K562 (cell line): Measurements from ENCODE around the gene MYADML2. TPM values are rescaled to one million over a fixed set of nuclear protein-coding genes. Genes with fewer than 3 reads are reported as not detected.

Source experiments
- CTCF ChIP-seq, 3 experiments: IDR thresholded peaks in 2 of 3; conservative IDR thresholded peaks in 1 of 3; 2 replicates each; pipeline ENCODE4 v1.5.1; 2011 to 2012; ENCODE audit warnings: low read length in 3 of 3, mild to moderate bottlenecking in 3 of 3, control low read depth in 2 of 3, improper control_type of control experiment in 1 of 3, inconsistent platforms in 1 of 3, low read depth in 1 of 3, mixed read lengths in 1 of 3, moderate library complexity in 1 of 3; ENCODE audit not compliant: insufficient read depth in 2 of 3
- ESRRA ChIP-seq: fragments of 450-650 bp; IDR thresholded peaks from 2 replicates; pipeline ENCODE4 v1.6.1; 2014; ENCODE audit warnings: low read depth, mild to moderate bottlenecking, moderate library complexity, borderline replicate concordance
- FOS ChIP-seq: IDR thresholded peaks from 3 replicates; pipeline ENCODE4 v1.6.1; 2011; ENCODE audit not compliant: insufficient read length; ENCODE audit errors: extremely low read depth
- FOXJ3 ChIP-seq: sonication (generic); formaldehyde crosslinking; IDR thresholded peaks from 2 replicates; pipeline ENCODE4 v1.4.0; 2020; ENCODE audit warnings: mild to moderate bottlenecking, missing genetic modification reagents
- FOXP1 ChIP-seq: sonication (generic); formaldehyde crosslinking; IDR thresholded peaks from 2 replicates; pipeline ENCODE4 v1.8.0; 2022; ENCODE audit warnings: mild to moderate bottlenecking, missing genetic modification reagents
- GTF2A2 ChIP-seq: IDR thresholded peaks from 2 replicates; pipeline ENCODE4 v1.6.1; 2016; ENCODE audit warnings: mild to moderate bottlenecking, missing genetic modification characterization, missing compliant biosample characterization
- MBD1 ChIP-seq: fragments of 250-450 bp; sonication (Bioruptor Pico); IDR thresholded peaks from 2 replicates; pipeline ENCODE4 v1.8.0; 2022; ENCODE audit warnings: inconsistent platforms
- NEUROD1 ChIP-seq: fragments of 150-350 bp; IDR thresholded peaks from 2 replicates; pipeline ENCODE4 v1.6.1; 2014; ENCODE audit warnings: borderline replicate concordance, low read length, low read depth; ENCODE audit not compliant: partially characterized antibody
- RBM17 ChIP-seq: fragments of 200-400 bp; formaldehyde crosslinking; IDR thresholded peaks from 2 replicates; pipeline ENCODE4 v1.6.1; 2017; ENCODE audit warnings: low read depth, mild to moderate bottlenecking, low read length, borderline replicate concordance
- SAFB ChIP-seq: fragments of 200-400 bp; formaldehyde crosslinking; IDR thresholded peaks from 2 replicates; pipeline ENCODE4 v1.6.1; 2017; ENCODE audit warnings: low read depth, low read length, borderline replicate concordance
- SIRT6 ChIP-seq: IDR thresholded peaks from one replicate; pipeline ENCODE4 v1.6.1; 2012; ENCODE audit warnings: low read depth, mild to moderate bottlenecking, control low read depth, inconsistent platforms, low read length, moderate library complexity
- SMARCC2 ChIP-seq: fragments of 450-650 bp; IDR thresholded peaks from 2 replicates; pipeline ENCODE4 v1.6.1; 2017; ENCODE audit warnings: antibody characterized with exemption, moderate library complexity, mild to moderate bottlenecking, low read depth
- SNAPC5 ChIP-seq: fragments of 250-450 bp; sonication (Bioruptor Pico); IDR thresholded peaks from 2 replicates; pipeline ENCODE4 v1.8.0; 2021; ENCODE audit warnings: moderate library complexity, mild to moderate bottlenecking, inconsistent platforms
- SREBF1 ChIP-seq: fragments of 150-350 bp; IDR thresholded peaks from 2 replicates; pipeline ENCODE4 v1.6.1; 2014; ENCODE audit warnings: antibody characterized with exemption, low read depth, low read length, borderline replicate concordance
- SRSF9 ChIP-seq: fragments of 200-400 bp; formaldehyde crosslinking; IDR thresholded peaks from 2 replicates; pipeline ENCODE4 v1.6.1; 2017; ENCODE audit warnings: low read depth, low read length, borderline replicate concordance
- TARDBP ChIP-seq: fragments of 450-650 bp; IDR thresholded peaks from 2 replicates; pipeline ENCODE4 v1.6.1; 2016
- TCFL5 ChIP-seq: fragments of 250-450 bp; sonication (Bioruptor Pico); conservative IDR thresholded peaks from 2 replicates; pipeline ENCODE4 v1.6.1; 2021; ENCODE audit warnings: mild to moderate bottlenecking, moderate library complexity, matching md5 sums
- TRIM24 ChIP-seq, 2 experiments: fragments of 450-650 bp; IDR thresholded peaks; 2 replicates each; pipeline ENCODE4 v1.6.1; 2016
- ZKSCAN1 ChIP-seq: fragments of 150-350 bp; IDR thresholded peaks from 2 replicates; pipeline ENCODE4 v1.6.1; 2016; ENCODE audit warnings: low read depth, low read length
- ZNF174 ChIP-seq: fragments of 250-450 bp; sonication (Bioruptor Pico); IDR thresholded peaks from 2 replicates; pipeline ENCODE4 v1.4.0; 2020; ENCODE audit warnings: mild to moderate bottlenecking
- ZNF589 ChIP-seq: fragments of 200-800 bp; sonication (Bioruptor generic); IDR thresholded peaks from 2 replicates; pipeline ENCODE4 v1.6.1; 2016; ENCODE audit warnings: low read depth, missing genetic modification characterization, missing compliant biosample characterization
- ZNF668 ChIP-seq: fragments of 250-450 bp; sonication (Bioruptor Pico); IDR thresholded peaks from 2 replicates; pipeline ENCODE4 v1.8.0; 2022; ENCODE audit warnings: mild to moderate bottlenecking, inconsistent platforms
- ZNF695 ChIP-seq: fragments of 450-650 bp; formaldehyde crosslinking; IDR thresholded peaks from 2 replicates; pipeline ENCODE4 v1.4.0; 2020; ENCODE audit warnings: mild to moderate bottlenecking, moderate library complexity
- ZNF778 ChIP-seq: fragments of 450-650 bp; formaldehyde crosslinking; IDR thresholded peaks from 2 replicates; pipeline ENCODE4 v1.4.0; 2020; ENCODE audit warnings: mild to moderate bottlenecking, moderate library complexity
- polyA plus RNA-seq, 8 experiments: library from polyadenylated mRNA; depleted of rRNA in 4 of 8; stranded (reverse) in 5 of 8; unstranded in 3 of 8; fragments of >200 nt; fragmentation: Nextera tagmentation in 2 of 8; fragmentation: Illumina TruSeq in 1 of 8; extraction: Ambion mirVana in 2 of 8; extraction: Trizol in 1 of 8; gene quantifications; 2 replicates each; pipeline versions ENCODE4 v1.2.1 to v1.2.3, GENCODE V29; 2011 to 2014; ENCODE audit warnings: inconsistent platforms in 1 of 8, missing spikeins in 1 of 8
- total RNA-seq, 7 experiments: library from RNA; depleted of rRNA in 6 of 7; stranded (reverse); fragments of >200 nt in 6 of 7; fragmentation: Illumina TruSeq in 2 of 7; extraction: Trizol in 2 of 7; gene quantifications; 2 replicates each; pipeline versions ENCODE4 v1.2.1 to v1.2.3, GENCODE V29; 2011 to 2021; ENCODE audit warnings: low replicate concordance in 1 of 7
- TF ChIP-seq, protein P1 (sequence below): fragments of 450-650 bp; formaldehyde crosslinking; conservative IDR thresholded peaks from 2 replicates; pipeline ENCODE4 v1.4.0; 2022; ENCODE audit warnings: mild to moderate bottlenecking, missing genetic modification characterization

MYADML2 gene
- total and polyA plus RNA-seq, 9 of the 15 experiments (the other 6 are each of a cell fraction or from before 2014, with no cell fraction given), result not detected

DNA sequence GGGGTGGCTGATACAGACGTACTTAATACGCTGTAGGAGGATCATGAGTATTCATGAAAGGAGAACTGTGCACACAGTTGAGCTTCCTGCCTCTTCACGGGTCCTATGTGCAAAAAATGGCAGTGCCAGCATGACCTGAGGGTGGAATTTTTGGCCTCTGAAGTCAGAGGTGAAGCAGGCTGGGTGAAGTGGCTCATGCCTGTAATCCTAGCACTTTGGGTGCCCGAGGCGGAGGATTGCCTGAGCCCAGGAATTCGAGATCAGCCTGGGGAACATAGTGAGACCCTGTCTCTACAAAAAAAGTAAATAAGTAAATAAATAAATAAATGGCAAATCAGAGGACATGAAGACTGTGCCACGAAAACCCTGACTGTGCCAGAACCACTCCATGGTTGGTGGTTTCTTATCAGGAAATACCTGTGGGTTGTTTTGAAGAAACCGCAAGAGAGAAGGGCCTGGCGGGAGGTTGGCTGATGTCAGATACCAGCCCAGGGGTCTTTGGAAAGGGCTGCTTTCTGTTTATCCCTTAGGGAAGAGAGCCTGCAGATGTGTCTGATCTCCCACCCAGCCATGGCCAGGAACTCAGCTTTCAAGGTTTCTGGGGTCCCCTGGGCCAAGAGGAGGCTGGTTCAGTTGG is 33.8 kb upstream of the MYADML2 start (continued):
- TF ChIP-seq FOXJ3 (CRISPR knock-in tag), result no peak
- no peak for TF ChIP-seq FOXP1 (CRISPR knock-in tag)
- TF ChIP-seq SRSF9, result no peak
- TF ChIP-seq MBD1 (CRISPR knock-in tag), result no peak
- TF ChIP-seq GTF2A2 (tag), result no peak
- TF ChIP-seq NEUROD1, result no peak
- no peak for TF ChIP-seq CTCF (IDR thresholded peaks at IDR 0.05 in 2 of 3, conservative IDR thresholded peaks at IDR 0.05 in 1 of 3; ENCODE audit: insufficient read depth in 2 of 3, low read depth in 1 of 3, low read length in 3 of 3)
- no peak for TF ChIP-seq ZNF778
- no peak for TF ChIP-seq SNAPC5 (CRISPR knock-in tag)
- no peak for TF ChIP-seq RBM17
- TF ChIP-seq ZNF668, result no peak
- no peak for TF ChIP-seq ZNF695 (CRISPR knock-in tag)
- no peak for TF ChIP-seq SIRT6
- no peak for TF ChIP-seq TRIM24 (IDR thresholded peaks at IDR 0.05)
- no peak for TF ChIP-seq TCFL5 (CRISPR knock-in tag)
- TF ChIP-seq TARDBP, result no peak
- TF ChIP-seq FOS, result no peak
- TF ChIP-seq SMARCC2, result no peak
- TF ChIP-seq ZKSCAN1, result no peak
- TF ChIP-seq ZNF174 (CRISPR knock-in tag), result no peak
- TF ChIP-seq SAFB, result no peak
- TF ChIP-seq ESRRA, result peak; percentile 90; the same call in 1 of the 2 replicates
- TF ChIP-seq SREBF1, result no peak
- no peak for TF ChIP-seq ZNF589 (CRISPR knock-in tag)
- TF ChIP-seq, protein P1, sequence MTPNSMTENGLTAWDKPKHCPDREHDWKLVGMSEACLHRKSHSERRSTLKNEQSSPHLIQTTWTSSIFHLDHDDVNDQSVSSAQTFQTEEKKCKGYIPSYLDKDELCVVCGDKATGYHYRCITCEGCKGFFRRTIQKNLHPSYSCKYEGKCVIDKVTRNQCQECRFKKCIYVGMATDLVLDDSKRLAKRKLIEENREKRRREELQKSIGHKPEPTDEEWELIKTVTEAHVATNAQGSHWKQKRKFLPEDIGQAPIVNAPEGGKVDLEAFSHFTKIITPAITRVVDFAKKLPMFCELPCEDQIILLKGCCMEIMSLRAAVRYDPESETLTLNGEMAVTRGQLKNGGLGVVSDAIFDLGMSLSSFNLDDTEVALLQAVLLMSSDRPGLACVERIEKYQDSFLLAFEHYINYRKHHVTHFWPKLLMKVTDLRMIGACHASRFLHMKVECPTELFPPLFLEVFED (CRISPR knock-in tag), result no peak
